K562 (cell line): ENCODE measurements around the gene GJA4. TPM values are rescaled to one million over a fixed set of nuclear protein-coding genes. Genes with fewer than 3 reads are reported as not detected.

Experiments used
- ATAC-seq: fragments of 200-7000 bp; cut with Tn5 transposase; 3 replicates; pipeline ENCODE4 v1.9.1; 2020; ENCODE audit warnings: moderate library complexity
- BruUV-seq: library from RNA; stranded (reverse); fragments of 400-500 nt; replicated peaks from 2 replicates; lab custom pipeline; 2021; lab: Mats Ljungman, UMichigan
- CTCF ChIA-PET: fragments of 300-600 bp; formaldehyde crosslinking; extraction: SDS; loops from one replicate; lab custom pipeline; 2021; ENCODE audit warnings: low intra/inter-chr PET ratio; lab: Yijun Ruan, JAX
- POLR2A ChIA-PET: fragments of 300-600, 350-650 bp; sonication (Branson Sonifier 250); formaldehyde crosslinking; extraction: SDS; loops from one replicate; lab custom pipeline; 2021; ENCODE audit warnings: antibody characterized with exemption, inconsistent platforms; lab: Yijun Ruan, JAX
- DNase-seq, 4 experiments: peaks; one replicate each; pipeline versions ENCODE4 v3.0.0 to v3.0.0-alpha.2; 2011 to 2018; ENCODE audit warnings: low spot score in 3 of 4, mixed read lengths in 3 of 4; ENCODE audit errors: extremely low read depth in 1 of 4
- FAIRE-seq: peaks from 2 replicates; lab custom pipeline; 2011; peaks lifted over from hg19 to GRCh38; lab: Jason Lieb, UNC
- H2AFZ ChIP-seq: 2 replicates; pipeline ENCODE4 v1.6.0; 2011; ENCODE audit warnings: low read depth, low read length, control low read depth, inconsistent platforms
- H3K27ac ChIP-seq: fragments of 200-600 bp; 3 replicates; pipeline ENCODE4 v1.8.0; 2011; ENCODE audit warnings: low read depth, mild to moderate bottlenecking, control low read depth, inconsistent platforms, low read length, moderate library complexity, mixed read lengths; ENCODE audit errors: extremely low read depth
- H3K27me3 ChIP-seq, 2 experiments: fragments of 300-600 bp in 1 of 2; 2 replicates in 1 of 2; 3 replicates in 1 of 2; pipeline versions ENCODE4 v1.6.0 to v1.8.0; 2011; ENCODE audit warnings: inconsistent platforms in 2 of 2, low read length in 2 of 2, mild to moderate bottlenecking in 1 of 2, mixed read lengths in 1 of 2, moderate library complexity in 1 of 2; ENCODE audit not compliant: control insufficient read depth in 2 of 2, insufficient read depth in 2 of 2
- H3K36me3 ChIP-seq: fragments of 300-600 bp; 3 replicates; pipeline ENCODE4 v1.8.0; 2011; ENCODE audit warnings: mild to moderate bottlenecking, low read length, inconsistent platforms; ENCODE audit not compliant: control insufficient read depth, insufficient read depth
- H3K4me1 ChIP-seq, 2 experiments: fragments of 200-600 bp in 1 of 2; replicated peaks in 1 of 2; 2 replicates in 1 of 2; 3 replicates in 1 of 2; pipeline versions ENCODE4 v1.5.1 to v1.8.0; 2011; ENCODE audit warnings: inconsistent platforms in 2 of 2, low read length in 2 of 2, mild to moderate bottlenecking in 1 of 2, mixed read lengths in 1 of 2, moderate library complexity in 1 of 2; ENCODE audit not compliant: control insufficient read depth in 2 of 2, insufficient read depth in 2 of 2
- H3K4me2 ChIP-seq: 2 replicates; pipeline ENCODE4 v1.6.1; 2011; ENCODE audit warnings: low read length, control low read depth, inconsistent platforms, mixed read lengths; ENCODE audit not compliant: insufficient read depth
- H3K4me3 ChIP-seq: fragments of 200-600 bp; sonication (generic), shearing (Covaris generic); 2 replicates; pipeline ENCODE4 v1.5.1; 2016; ENCODE audit warnings: control low read depth, inconsistent platforms
- H3K79me2 ChIP-seq: fragments of 200-600 bp; 3 replicates; pipeline ENCODE4 v1.8.0; 2011; ENCODE audit warnings: low read length, inconsistent platforms; ENCODE audit not compliant: control insufficient read depth, insufficient read depth
- H3K9ac ChIP-seq, 2 experiments: 2 replicates each; pipeline versions ENCODE4 v1.6.0 to v1.6.1; 2011; ENCODE audit warnings: low read depth in 2 of 2, low read length in 2 of 2, control low read depth in 1 of 2, inconsistent platforms in 1 of 2, mild to moderate bottlenecking in 1 of 2, mixed read lengths in 1 of 2; ENCODE audit not compliant: insufficient read depth in 1 of 2
- H3K9me1 ChIP-seq: one replicate; pipeline ENCODE4 v1.6.0; 2011; ENCODE audit warnings: inconsistent platforms, mild to moderate bottlenecking, low read length, moderate library complexity; ENCODE audit not compliant: control insufficient read depth, insufficient read depth
- H3K9me3 ChIP-seq: replicated peaks from 2 replicates; pipeline ENCODE4 v1.5.1; 2011; ENCODE audit warnings: low read depth, low read length, inconsistent platforms; ENCODE audit not compliant: control insufficient read depth, insufficient read depth
- H4K20me1 ChIP-seq: replicated peaks from 2 replicates; pipeline ENCODE4 v1.6.1; 2011; ENCODE audit warnings: low read length, inconsistent platforms, mixed read lengths; ENCODE audit not compliant: control insufficient read depth, insufficient read depth
- CTCFL ChIP-seq: IDR thresholded peaks from 2 replicates; pipeline ENCODE4 v1.6.1; 2011; ENCODE audit warnings: borderline replicate concordance, low read depth, mild to moderate bottlenecking, moderate library complexity, low read length; ENCODE audit not compliant: insufficient read depth, poor library complexity, severe bottlenecking
- PREB ChIP-seq: sonication (generic); formaldehyde crosslinking; IDR thresholded peaks from 2 replicates; pipeline ENCODE4 v1.8.1; 2023; ENCODE audit warnings: mild to moderate bottlenecking, missing genetic modification reagents
- PURB ChIP-seq: sonication (generic); formaldehyde crosslinking; IDR thresholded peaks from 2 replicates; pipeline ENCODE4 v1.9.0; 2021; ENCODE audit warnings: low read depth, mild to moderate bottlenecking, missing genetic modification reagents
- ZBTB9 ChIP-seq: fragments of 450-650 bp; formaldehyde crosslinking; IDR thresholded peaks from 2 replicates; pipeline ENCODE4 v1.4.0; 2020; ENCODE audit warnings: mild to moderate bottlenecking, moderate library complexity
- WGBS: fragments of 100-300 bp; shearing (Covaris generic); methylation state at CpG from one replicate; pipeline ENCODE4 v1.1.6; 2016; ENCODE audit warnings: low coverage, mixed read lengths; ENCODE audit not compliant: insufficient coverage; ENCODE audit errors: missing lambda C conversion rate; 5-methylcytosine and 5-hydroxymethylcytosine counted together
- in situ Hi-C: fragments of 300-500 bp; cut with MboI; formaldehyde crosslinking; loops from 4 replicates; pipeline ENCODE4 v1.15.0; 2018; ENCODE audit warnings: inconsistent platforms, mixed read lengths
- intact Hi-C: fragments of 100-400 bp; cut with micrococcal nuclease; formaldehyde crosslinking; loops from 2 replicates; pipeline ENCODE4 v1.14.2; 2022
- polyA plus RNA-seq, 8 experiments: library from polyadenylated mRNA; depleted of rRNA in 4 of 8; stranded (reverse) in 5 of 8; unstranded in 3 of 8; fragments of >200 nt; fragmentation: Nextera tagmentation in 2 of 8; fragmentation: Illumina TruSeq in 1 of 8; extraction: Ambion mirVana in 2 of 8; extraction: Trizol in 1 of 8; gene quantifications; 2 replicates each; pipeline versions ENCODE4 v1.2.1 to v1.2.3, GENCODE V29; 2011 to 2014; ENCODE audit warnings: inconsistent platforms in 1 of 8, missing spikeins in 1 of 8
- total RNA-seq, 7 experiments: library from RNA; depleted of rRNA in 6 of 7; stranded (reverse); fragments of >200 nt in 6 of 7; fragmentation: Illumina TruSeq in 2 of 7; extraction: Trizol in 2 of 7; gene quantifications; 2 replicates each; pipeline versions ENCODE4 v1.2.1 to v1.2.3, GENCODE V29; 2011 to 2021; ENCODE audit warnings: low replicate concordance in 1 of 7
- TF ChIP-seq, protein P1 (sequence below): fragments of 250-450 bp; sonication (Bioruptor Pico); IDR thresholded peaks from 2 replicates; pipeline ENCODE4 v1.8.0; 2022; ENCODE audit warnings: moderate library complexity, mild to moderate bottlenecking, inconsistent platforms

Gene GJA4
- total and polyA plus RNA-seq, 9 of the 15 experiments (the other 6 are each of a cell fraction or from before 2014, with no cell fraction given): 0.16 to 0.24 TPM; not detected in 7

DNA sequence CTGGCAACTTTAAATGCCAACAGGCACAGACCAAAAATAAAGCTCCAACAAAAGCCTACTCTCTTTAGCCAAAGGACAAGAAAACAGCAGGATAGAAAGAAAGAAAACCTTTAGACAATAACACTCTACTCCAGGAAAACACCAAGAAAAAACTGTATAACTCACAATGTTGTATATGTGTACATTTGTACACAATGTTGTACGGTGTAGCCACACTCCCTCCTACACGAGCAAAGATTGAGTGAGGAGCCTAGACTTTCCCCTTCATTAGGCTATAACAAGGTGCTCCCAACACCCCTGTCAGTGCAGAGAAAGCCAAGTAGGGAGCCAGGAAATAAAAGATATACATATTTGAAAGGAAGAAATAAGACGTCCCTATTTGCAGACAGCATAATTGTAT, 24.0 kb downstream of the GJA4 start:
- H3K79me2 ChIP-seq: no peaks in the 10 kb centered on the region
- H3K9me3 ChIP-seq: no peaks in the 10 kb centered on the region
- 0% methylated on average over 3 of the region's 3 CpGs for WGBS
- no peaks in the 10 kb centered on the region for H3K4me1 ChIP-seq
- no peaks in the 10 kb centered on the region for H4K20me1 ChIP-seq
- ChIA-PET POLR2A (interaction anchor here (1.0 kb wide), 1 partner anchor 11 kb away, joined by 3 read pairs; no protein-coding TSS in a partner anchor), CTCF (no interaction called here)
- H3K27me3 ChIP-seq: peaks cover 0 to 2% of the 10 kb centered on the region in 2 experiments; a peak in 3 of 5 replicates
- H3K27ac ChIP-seq: no peak overlapping the region
- H3K4me3 ChIP-seq: no peak overlapping the region
- BruUV-seq: no TSS peak
- DNase-seq (no peak), ATAC-seq (no peak), FAIRE-seq (no peak)
- in situ Hi-C loops (no loop called here), intact Hi-C loops (no loop called here)
- H3K9me1 ChIP-seq: no peaks in the 10 kb centered on the region
- H3K36me3 ChIP-seq: no peaks in the 10 kb centered on the region
- TF ChIP-seq CTCFL (no peak), PREB (CRISPR knock-in tag) (no peak), PURB (no peak), ZBTB9 (CRISPR knock-in tag) (no peak)
- TF ChIP-seq, protein P1, sequence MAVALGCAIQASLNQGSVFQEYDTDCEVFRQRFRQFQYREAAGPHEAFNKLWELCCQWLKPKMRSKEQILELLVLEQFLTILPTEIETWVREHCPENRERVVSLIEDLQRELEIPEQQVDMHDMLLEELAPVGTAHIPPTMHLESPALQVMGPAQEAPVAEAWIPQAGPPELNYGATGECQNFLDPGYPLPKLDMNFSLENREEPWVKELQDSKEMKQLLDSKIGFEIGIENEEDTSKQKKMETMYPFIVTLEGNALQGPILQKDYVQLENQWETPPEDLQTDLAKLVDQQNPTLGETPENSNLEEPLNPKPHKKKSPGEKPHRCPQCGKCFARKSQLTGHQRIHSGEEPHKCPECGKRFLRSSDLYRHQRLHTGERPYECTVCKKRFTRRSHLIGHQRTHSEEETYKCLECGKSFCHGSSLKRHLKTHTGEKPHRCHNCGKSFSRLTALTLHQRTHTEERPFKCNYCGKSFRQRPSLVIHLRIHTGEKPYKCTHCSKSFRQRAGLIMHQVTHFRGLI (CRISPR knock-in tag): no peak
- no peak overlapping the region for H3K4me2 ChIP-seq
- no peak overlapping the region for H2AFZ ChIP-seq
- no peak overlapping the region for H3K9ac ChIP-seq
